GM06990 (cell line): ENCODE measurements around the gene HIVEP3.

Source experiments
- DNase-seq: peaks from one replicate; pipeline ENCODE4 v3.0.0-alpha.2; 2011; ENCODE audit not compliant: insufficient read length; ENCODE audit errors: extremely low read depth
- H3K27me3 ChIP-seq: replicated peaks from 2 replicates; pipeline ENCODE4 v1.6.0; 2011; ENCODE audit warnings: low read length; ENCODE audit not compliant: control insufficient read depth, insufficient read depth
- H3K36me3 ChIP-seq: 2 replicates; pipeline ENCODE4 v1.5.1; 2011; ENCODE audit warnings: low read length; ENCODE audit not compliant: control insufficient read depth, insufficient read depth
- H3K4me3 ChIP-seq: replicated peaks from 2 replicates; pipeline ENCODE4 v1.5.1; 2011; ENCODE audit warnings: low read depth, mild to moderate bottlenecking, control low read depth, low read length
- CTCF ChIP-seq: IDR thresholded peaks from 2 replicates; pipeline ENCODE4 v1.5.1; 2011; ENCODE audit warnings: low read length, control low read depth, mild to moderate bottlenecking, inconsistent platforms; ENCODE audit not compliant: insufficient read depth, poor library complexity, severe bottlenecking

The HIVEP3 gene

DNA sequence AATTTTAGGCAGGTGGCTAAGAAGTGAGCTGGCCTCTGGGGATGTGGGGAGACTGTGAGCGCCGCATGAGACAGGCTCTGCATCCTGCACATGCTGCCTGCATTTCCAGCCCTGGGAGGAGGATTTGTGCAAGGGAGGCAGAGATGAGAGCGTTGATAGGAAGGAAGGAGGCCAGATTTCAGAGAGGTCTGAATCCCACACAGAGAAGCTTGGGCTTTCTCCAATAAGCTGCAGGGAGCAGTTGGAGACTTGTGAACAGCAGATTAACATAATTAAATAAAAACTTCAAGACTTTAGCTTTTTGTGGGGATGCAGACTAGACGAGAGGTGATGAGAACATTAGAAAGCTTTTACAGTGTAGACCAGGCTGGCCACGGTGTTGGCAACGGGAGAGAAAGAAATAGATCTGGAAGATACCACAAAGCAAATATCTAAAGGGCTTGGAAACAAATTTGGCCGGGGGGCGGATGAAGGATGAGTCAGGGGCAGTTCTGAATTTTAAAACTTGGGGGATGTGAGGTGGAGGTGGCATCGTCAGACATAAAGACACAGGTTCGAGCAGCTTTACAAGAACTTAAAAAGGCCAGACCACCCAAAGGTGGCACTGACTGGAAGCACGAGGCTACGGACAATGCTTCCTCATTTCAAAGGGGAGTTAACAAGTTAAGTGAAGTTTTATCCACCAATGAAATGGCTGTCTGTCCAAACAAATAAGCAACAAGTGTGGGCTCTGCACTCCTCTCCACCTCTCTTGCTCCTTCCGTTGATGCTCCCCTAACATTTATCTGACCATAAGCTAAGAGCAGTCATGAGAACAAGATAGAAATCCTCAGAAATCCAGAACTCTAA, 57.0 kb downstream of the HIVEP3 start:
- Histone ChIP-seq H3K36me3 (no peaks in the 10 kb centered on the region), H3K27me3 (no peaks in the 10 kb centered on the region), H3K4me3 (no peak overlapping the region)
- no peak for DNase-seq
- TF ChIP-seq CTCF: no peak

- TF ChIP-seq CTCF: no peak
- no peaks in the 10 kb centered on the region for H3K27me3 ChIP-seq
- no peak overlapping the region for H3K4me3 ChIP-seq
- no peak for DNase-seq
- no peaks in the 10 kb centered on the region for H3K36me3 ChIP-seq
Measured at GRCh38 chr1:41860771-41861170, 58.0 kb downstream of the HIVEP3 start.

GRCh38 chr1:41860214-41860613, 58.5 kb downstream of the HIVEP3 start:
- no peak for DNase-seq
- H3K4me3 ChIP-seq: no peak overlapping the region
- no peak for TF ChIP-seq CTCF
- no peaks in the 10 kb centered on the region for H3K27me3 ChIP-seq
- H3K36me3 ChIP-seq: no peaks in the 10 kb centered on the region

DNA sequence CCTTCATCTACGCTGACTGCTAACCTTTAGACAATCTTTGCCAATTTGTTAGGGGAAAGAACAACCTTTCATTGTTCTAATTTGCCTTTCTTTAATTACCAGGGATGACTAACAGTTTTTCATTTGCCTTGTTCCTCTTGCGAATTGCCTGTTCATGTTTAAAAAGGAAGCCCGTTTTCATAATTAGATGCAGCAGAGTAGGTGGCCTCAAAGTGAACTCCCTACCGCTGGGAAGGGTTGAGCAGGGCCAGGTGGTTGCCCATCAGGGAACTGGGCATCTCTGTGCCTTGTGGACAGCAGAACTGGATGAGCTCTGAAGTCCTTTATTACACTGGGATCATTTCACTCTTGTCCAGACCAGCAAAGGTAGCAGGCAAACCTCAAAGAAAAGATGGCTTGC, 59.0 kb downstream of the HIVEP3 start:
- H3K4me3 ChIP-seq: no peak overlapping the region
- no peak for DNase-seq
- TF ChIP-seq CTCF: no peak
- no peaks in the 10 kb centered on the region for H3K27me3 ChIP-seq
- no peaks in the 10 kb centered on the region for H3K36me3 ChIP-seq

- DNase-seq: no peak
- Histone ChIP-seq H3K27me3 (no peaks in the 10 kb centered on the region), H3K4me3 (no peak overlapping the region), H3K36me3 (no peaks in the 10 kb centered on the region)
- no peak for TF ChIP-seq CTCF
Measured at GRCh38 chr1:41856944-41857285, 61.8 kb downstream of the HIVEP3 start.
